Activated gamma-delta T cell treated with anti-CD3 and anti-CD28 coated beads, Interleukin-2, amount 50 U/mL, for 16 hours (primary cell): ENCODE results near the gene ABR.

Source experiments
- DNase-seq: peaks from one replicate; pipeline ENCODE4 v3.0.0-alpha.2; 2020; ENCODE audit warnings: low read depth

Gene ABR

DNA sequence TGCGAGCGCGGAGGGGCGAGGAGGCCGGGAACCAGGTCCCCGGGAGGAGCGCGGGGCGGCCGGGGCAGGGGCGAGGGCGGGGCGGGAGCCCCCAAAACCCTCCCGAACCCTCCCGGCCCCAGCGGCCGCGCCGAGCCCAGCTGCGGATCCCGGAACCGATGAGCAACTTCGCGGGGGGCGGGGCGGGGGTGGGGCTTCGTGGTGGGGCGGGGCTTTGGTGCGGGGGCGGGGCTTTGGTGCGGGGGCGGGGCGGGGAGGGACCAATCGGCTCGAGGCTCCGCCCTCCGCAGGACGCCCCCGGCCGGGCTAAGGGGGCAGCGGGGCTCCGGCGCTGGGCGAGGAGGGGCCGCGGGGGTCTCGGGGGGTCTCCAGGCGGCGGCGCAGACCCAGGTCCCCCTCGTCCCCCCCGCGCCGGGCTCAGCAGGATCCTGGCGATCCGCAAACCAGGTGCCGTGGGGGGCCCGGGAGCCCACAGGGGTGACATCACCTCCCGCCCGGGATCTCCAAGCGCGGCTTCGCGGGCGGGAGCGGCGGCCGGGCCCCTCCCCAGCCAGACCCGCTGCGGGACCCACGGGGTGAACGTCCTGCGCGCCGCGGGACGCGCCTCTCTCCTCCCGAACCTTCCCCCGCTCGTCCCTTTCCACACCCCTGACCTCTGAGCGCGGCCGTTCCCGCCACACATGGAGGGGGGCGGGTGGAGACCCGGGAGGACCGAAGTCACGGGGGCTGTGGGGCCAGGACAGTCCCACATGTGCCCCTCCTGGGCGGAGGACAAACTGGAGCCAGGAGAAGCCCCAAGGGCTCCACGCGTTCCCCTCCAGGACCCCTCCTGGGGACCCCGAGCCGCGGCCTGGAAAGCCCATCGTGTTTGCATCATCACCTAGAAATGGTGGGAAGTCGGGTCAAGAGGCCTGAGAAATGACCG is at the start of gene ABR:
TSS of gene ABR (minus strand) at position 164 of the 925 bp plus-strand sequence. CDS start 254 bp downstream, outside the sequence.
- DNase-seq, result peak; percentile 44

DNA sequence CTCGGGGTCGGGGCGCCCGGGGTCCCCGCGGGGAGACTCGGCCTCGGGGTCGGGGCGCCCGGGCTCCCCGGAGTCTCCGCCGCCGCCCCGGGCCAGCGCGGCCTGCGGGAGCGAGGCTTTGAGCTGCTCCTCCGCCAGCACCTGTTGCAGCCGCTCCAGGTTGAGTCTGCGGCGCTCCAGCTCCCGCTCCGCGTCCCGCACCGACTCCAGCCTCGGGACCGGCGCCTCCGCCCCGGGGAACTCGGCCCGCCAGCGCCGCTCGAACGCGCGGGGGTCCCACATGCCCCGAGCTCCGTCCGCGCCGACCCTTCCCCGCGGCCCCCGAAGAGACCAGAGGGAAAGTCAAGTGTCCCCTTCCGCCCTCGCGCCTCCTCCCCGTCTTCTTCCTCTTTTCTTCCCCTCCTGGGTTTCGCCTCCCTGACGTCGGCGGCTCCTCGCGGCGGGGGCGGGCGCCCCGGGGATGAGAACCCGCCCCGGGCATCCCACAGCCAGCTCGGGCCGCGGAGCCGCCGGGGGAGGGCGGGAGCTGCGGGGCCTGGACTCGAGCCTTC is 49.6 kb upstream of the ABR start:
- DNase-seq, result no peak

DNA sequence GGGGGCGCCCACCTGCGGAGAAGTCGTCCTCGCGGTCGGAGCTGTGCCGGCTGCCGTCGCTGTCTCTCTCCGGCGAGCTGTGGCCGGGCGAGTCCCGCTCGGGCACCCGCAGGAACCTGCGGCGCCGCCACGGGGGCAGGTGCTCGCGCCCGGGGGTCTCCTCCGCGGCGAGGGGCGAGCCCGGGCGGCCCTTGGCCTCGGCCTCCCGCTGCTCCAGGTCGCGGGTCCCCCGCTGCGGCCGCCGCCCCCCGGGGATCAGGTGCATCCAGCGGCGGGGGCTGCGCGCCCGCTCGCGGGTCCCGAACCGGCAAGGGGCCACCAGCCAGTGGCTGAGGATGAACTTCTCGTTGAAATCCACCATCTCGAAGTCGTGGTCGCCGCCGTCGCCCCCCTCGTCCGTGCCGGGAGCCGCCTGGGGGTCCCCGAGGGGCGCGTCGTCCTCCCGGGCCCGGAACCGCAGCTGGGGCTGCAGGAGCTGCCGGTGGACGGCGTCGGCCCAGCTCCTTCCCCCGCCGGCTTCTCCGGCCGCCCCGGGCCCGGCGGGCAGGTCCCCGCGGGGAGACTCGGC is 49.1 kb upstream of the ABR start:
- DNase-seq, result no peak

DNA sequence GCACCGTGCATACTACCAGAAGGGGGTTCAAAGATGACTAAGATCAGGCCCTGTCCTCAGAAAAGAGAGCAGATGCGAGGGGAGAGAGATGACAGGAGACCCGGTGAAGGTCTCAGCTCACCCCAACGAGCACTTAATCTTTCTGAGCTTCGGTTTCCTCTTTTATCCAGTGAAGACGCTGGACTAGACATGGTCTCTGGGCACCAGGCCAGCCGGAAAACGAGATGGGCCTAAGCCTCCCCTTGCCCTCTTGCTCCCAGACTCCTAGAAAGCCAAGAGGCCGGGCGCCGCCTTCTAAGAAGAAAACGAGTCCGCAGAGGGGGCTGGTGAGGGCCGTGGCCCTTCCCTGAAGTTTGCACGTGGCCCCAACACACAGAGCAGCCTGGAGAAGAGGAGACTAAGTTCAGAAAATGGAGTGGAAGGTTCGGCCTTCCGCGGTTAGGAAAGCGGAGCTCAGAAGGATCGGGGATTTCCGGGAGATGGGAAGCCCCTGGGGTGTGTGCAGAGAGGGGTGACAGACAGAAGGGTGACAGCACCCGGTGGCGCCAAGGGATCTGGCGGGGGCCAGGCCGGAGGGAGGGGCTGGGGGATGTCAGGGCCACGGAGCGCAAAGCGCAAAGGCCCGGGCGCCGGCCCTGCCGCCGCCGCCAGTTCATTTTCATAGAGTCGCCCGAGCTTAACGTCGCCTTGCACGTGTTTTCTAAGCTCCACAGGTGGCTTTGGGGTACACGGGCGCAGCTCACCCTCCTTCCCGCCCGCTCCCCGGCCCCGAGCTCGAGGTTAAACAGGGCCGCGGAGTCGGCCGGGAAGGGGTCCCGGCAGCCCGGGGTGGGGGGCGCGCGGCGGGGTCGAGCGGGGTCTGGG is 48.4 kb upstream of the ABR start:
- no peak for DNase-seq

DNA sequence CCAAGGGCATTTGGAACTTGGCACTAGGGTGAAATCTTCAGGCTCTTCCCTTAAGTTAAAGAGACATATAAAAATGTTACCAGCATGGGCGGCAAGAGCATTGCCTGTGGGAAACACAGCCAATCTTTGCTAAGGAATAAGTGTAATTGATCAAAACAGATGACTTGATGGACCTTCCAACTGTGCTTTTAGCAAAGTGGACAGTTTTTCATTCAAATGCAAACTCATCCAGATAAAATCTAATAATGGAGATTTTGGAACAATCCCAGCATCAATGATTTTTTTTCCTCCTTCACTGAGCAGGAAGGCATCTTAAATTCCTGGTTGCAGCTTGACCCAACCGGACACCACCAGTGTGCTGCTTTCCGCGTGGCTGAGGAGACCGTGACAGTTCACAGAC is 47.6 kb upstream of the ABR start:
- DNase-seq, result no peak

DNA sequence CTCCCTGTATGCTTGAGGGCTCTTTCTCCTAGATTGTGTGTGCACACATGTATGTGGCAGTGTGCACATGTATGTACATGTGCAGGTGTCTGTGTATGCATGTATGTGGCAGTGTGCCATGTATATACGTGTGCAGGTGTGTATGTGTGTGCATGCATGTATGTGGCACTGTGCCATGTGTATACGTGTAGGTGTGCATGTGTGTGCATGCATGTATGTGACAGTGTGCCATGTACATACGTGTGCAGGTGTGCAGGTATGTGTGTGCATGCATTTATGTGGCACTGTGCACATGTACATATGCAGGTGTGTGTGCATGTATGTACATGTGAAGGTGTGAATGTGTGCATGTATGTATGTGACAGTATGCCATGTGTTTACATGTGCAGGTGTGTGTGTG is 46.5 kb upstream of the ABR start:
- no peak for DNase-seq

DNA sequence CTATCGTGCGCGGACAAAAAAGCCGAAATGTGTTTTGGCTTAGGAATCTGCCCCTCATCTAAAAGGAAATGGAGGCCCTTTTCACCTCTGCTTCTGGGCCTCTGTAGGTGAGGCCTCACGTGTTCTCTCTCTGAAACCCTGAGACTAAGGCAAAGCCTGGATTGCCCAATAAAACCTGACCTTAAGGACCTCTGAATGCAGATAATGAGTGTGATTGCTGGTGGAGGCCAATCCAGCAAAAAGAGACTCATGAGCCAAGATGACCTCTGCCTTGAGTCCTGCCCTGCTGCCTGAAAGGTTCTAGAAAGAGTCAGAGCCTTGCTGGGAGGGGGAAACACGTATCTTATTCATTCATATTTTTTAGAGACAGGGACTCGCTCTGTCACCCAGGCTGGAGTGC is 44.5 kb upstream of the ABR start:
- no peak for DNase-seq

DNA sequence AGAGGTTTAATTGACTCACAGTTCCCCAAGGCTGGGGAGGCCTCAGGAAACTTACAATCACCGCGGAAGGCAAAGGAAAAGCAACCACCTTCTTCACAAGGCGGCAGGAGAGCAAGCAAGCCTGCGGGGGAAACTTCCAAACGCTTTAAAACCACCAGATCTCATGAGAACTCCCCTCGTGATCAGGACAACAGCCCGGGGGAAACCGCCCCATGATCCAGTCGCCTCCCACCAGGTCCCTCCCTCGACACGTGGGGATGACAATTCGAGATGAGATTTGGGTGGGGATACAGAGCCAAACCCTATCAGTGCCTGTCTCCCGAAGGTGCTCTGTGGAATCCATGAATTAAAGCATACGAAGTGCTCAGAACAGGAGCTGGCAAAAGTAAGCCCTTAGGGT is 43.9 kb upstream of the ABR start:
- no peak for DNase-seq

DNA sequence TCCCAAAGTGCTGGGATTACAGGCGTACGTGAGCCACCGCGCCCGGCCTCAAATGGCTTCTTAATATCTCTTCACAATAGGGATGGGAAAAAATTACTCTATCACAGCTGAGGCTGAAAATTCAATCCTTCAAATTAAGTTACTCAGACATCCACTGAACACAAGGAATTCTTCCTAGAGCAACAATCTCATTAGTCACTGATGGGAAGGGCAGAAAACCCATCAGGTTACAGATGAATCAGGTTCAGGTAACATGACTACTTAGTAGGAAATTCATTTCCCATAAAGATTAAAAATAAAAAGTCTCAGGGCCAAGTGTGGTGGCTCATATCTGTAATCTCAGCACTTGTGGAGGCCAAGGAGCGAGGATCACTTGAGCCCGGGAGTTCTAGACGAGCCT is 42.5 kb upstream of the ABR start:
- DNase-seq, result no peak

DNA sequence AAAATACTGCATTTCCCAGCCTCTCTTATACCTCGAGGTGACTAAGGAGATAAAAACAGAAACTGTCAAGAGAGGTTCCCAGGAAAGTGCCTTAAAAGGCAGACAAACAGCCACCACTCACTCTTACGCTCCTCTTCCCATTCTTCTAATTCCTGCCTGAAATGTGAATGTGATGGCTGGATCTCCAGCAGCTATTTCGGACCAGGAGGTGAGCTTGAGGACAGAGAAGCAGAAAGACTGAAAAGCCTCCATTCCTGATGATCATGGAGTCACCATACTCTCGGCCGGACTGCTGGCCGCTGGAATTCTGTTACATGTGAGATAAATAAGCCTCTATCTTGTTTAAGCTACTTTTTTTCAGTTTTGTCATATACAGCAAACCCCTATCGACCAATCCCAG is 41.4 kb upstream of the ABR start:
- no peak for DNase-seq

DNA sequence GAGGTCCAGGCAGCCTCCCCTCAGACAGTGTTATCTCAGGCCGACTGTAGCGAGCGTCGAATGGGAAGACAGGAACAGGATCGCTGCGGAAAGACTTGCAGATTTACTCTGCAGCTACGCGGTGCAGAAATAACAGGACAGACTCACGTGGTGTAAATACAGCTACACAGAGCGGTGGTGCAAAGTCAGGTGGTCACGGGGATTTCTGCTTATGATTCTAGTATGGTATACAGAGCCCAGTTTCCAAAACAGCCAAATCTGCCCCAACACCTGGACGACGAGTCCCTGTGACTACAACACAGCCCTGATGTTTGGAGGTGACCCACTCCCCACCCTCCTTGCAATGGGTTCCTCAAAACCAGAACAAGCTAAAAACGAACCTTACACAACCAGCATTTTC is 40.6 kb upstream of the ABR start:
- DNase-seq, result no peak

DNA sequence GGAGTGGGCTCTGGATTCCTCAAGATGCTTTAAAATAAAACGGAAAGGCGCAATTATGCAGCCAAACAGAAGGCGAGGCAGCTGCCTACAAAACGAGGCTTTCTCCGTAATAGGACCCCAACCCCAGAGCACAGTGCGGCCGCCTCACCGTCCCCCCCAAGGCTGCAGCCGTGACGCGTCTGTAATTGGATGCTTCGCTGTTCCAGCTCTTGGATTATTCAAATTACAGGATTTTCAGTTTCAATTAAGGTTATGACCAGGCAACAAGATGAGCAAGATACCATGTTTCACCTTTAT is 37.3 kb upstream of the ABR start:
- no peak for DNase-seq

DNA sequence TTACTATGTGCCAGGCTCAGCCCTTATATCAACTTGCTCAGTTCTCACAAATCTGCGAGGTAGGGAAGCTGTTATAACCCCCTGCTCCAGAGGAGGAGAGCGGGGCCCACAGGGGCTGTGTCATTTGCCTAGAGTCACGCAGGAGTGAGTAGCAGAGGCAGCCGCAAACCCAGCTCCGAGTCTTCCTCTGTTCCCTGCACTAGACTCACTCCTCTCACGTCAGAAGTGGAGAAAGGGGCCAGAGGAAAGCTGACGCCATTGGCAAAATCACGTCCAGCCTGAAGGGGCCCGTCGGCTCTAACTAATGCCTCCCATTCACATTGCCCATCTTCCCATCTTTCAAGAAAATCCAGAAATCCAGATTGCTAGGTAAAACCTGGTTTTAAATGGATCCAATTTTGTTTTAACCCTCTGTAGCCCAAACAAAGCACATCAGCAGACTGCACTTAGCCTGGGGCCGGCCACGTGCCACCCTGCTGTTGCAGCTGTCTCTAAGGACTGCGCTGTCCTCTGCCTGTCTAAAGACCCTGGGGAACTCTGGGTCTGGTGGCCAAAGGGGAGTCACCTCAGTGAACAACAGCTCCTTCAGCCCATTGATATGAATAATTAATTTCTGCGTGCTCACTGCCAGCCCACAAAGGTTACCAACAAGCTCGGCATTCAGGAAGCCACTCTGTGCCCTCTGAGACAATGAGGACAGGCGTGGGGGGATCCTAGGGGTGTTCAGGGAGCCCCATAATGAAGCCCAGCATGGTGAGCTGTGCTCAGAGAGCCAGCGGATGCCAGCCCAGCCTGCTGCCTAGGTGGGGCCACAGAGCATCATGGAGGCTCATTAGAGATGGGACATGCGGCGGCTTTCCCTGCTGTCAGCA is 36.7 kb upstream of the ABR start:
- DNase-seq, result no peak

DNA sequence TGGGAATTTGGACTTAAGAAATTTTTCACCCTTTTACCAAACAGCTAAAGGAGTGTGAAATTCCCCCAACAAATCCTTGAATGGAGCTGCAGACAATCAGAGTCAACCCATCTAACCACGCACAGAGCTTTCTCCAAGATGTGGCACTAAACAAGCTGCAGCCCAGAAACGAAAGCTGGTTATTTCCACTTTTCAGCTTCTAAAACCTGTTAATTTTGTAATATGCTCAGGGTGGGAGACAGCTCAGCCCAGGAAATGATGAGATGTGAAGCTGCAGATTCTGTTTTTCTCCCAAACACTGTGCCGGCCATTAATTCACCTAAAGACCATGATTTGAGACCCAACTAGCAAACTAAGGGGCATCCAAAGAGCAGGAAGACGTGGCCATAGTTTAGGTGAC is 33.2 kb upstream of the ABR start:
- DNase-seq, result no peak

DNA sequence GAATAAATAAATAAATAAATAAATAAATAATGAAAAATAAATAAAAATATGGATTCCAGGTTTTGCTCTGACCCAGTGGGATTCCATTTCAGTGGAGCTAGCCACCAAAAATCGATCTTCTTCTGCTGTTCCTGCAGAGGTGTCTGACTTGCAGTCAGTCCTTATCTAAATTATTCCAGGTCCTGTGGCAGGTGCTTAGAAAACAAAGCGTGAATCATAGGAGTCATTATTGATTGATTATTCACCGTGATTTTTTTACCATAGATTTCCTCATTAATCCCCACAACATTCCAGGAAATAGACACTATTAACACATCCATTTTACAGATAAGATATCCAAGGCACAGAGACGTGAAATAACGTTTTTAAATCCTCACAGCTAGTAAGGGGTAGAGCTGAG is 31.5 kb upstream of the ABR start:
- no peak for DNase-seq

DNA sequence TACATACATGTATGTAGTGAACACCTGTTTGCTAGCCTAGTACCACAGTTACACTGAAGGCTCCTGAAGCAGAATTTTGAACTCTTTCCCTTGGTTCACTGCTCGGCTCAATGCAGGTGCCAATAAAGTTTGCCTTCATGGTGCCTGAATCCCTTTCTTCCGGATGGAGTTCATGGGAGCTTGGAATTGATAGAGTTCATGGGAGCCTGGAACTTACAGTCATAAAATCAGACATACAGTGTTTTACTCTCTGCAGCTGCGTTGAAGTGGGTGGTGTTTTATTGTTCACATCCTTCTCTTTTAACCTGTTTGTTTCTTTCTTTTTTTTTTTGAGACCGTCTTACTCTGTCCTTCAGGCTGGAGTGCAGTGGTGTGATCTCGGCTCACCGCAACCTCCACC is 29.2 kb upstream of the ABR start:
- no peak for DNase-seq

DNA sequence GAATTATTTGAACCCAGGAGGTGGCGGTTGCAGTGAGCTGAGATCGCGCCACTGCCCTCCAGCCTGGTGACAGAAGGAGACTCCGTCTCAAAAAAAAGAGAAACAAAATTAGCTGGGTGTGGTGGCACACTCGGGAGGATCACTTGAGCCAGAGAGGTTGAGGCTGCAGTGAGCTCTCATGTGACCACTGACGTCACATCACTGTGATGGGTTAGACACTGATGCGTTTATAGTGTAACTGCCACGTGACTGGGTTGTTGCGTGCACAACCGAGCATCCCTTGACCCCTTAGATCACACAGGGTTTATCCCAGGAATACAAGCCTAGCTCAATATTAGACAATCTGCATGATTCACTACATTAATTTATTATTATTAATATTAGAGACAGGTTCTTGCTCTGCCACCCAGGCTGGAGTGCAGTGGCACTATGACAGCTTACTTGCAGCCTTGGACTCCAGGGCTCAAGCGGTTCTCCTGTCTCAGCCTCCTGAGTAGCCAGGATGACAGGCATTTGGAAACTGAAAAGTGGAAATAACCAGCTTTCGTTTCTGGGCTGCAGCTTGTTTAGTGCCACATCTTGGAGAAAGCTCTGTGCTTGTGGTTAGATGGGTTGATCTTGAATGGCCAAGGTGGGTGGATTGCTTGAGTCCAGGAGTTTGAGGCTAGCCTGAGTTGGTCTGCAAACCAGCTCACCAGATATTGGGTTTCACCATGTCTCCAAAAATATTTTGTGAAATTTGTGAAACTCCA is 26.4 kb upstream of the ABR start:
- DNase-seq, result no peak

DNA sequence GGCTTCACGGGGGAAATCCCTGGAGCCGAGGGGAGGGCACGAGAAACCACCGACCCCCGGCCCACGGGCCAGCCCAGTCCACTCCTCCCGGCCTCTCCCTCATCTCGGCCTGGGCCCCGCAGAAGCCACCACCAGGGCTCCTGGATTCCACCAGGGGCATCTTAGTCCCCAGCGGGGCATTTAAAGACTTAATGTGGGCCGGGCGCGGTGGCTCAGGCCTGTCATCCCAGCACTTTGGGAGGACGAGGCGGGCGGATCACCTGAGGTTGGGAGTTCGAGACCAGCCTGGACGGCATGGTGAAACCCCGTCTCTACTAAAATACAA is 24.1 kb upstream of the ABR start:
- DNase-seq, result no peak

DNA sequence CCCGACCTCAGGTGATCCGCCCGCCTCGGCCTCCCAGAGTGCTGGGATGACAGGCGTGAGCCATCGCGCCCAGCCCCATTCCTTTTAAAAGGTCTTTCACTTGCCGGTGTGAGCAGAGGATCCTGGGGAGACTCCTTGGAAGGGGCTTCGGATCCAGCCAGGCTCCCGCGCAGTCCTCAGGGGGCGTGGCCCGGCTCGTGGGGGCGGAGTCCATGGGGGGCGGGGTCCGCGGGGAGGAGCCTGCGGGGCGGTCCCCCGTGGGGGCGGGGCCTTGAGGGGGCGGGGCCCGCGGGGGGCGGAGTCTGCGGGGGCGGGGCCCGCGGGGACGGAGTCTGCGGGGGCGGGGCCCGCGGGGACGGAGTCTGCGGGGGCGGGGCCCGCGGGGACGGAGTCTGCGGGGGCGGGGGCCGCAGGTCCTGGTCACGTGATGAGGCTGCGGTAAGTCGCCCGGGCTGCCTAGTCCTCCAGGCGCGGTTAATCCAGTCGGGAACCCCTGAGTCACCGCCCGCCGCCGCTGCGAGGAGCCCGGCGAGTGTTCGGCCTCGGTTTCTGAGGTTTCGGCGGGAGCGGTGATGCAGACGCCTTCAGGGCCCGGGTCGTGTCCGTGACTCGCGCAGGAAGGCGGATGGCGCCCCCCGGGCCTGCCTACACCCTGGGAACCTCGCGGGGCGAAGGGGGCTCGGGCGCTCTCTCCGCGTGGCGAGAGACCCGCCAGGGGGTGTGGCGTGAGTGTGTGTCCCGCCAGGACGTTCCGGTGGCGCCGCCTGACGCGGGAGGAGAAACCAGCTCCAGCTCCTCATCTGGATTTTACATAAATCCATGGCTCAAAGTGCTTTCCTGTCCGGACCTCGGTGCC is 23.6 kb upstream of the ABR start:
- DNase-seq, result no peak

DNA sequence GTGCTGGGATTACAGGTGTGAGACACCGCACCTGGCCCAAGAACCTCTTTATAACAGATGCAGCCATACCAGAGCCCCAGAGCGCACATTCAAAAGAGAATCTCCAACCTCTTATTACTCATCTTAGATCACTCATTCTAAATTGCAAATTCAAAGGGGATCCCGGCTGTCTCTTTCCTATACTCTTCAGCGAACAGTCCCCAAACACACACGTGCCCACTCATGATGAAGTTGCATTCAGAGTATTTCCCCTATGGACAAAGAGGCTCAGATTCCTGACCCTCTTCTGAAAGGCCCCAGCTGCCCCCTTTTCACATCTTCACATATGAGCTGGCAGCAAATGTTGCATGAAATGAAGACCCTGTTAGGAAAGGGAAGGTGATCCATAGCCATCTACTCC is 22.5 kb upstream of the ABR start:
- no peak for DNase-seq
